A549 treated with DMSO at 1 μM for 4 hours (cell line): ENCODE results near the gene EFHC1. TPM values are rescaled to one million over a fixed set of nuclear protein-coding genes. Genes with fewer than 3 reads are reported as not detected.

Source experiments
- total RNA-seq: library from RNA; stranded (reverse); fragments of 200-300 nt; extraction: Qiagen RNA extraction; gene quantifications from 5 replicates; pipeline ENCODE4 v1.2.3, GENCODE V29; 2022; ENCODE audit warnings: low read depth

Gene EFHC1
- 10.7 to 15.5 TPM (median 13.0 TPM) in 5 replicates for total RNA-seq

GRCh38 chr6:52419809-52420667, at the start of gene EFHC1:
Gene EFHC1, plus strand, starts transcription at chr6:52420342. Its CDS starts 69 bp downstream, at chr6:52420411.

Other genes with a start within 250 kb of the EFHC1 start
- not detected in 5 replicates for gene IL17A, start 234.0 kb upstream of the EFHC1 start, total RNA-seq
- gene IL17F, start 175.8 kb upstream of the EFHC1 start, total RNA-seq: not detected in 5 replicates
- gene MCM3, start 135.6 kb upstream of the EFHC1 start, total RNA-seq: 78.2 to 89.6 TPM (median 85.7 TPM) in 5 replicates
- gene PAQR8, start 58.2 kb upstream of the EFHC1 start, total RNA-seq: 0.63 to 1.0 TPM (median 0.92 TPM) in 5 replicates
- 21.7 to 26.9 TPM (median 24.5 TPM) in 5 replicates for gene TRAM2, start 156.7 kb downstream of the EFHC1 start, total RNA-seq